ENCODE measurements around the gene APELA. TPM values are rescaled to one million over a fixed set of nuclear protein-coding genes. Genes with fewer than 3 reads are reported as not detected.

Gene APELA
- total RNA-seq, 6 donors from 2014 or later: 0.23 to 0.34 TPM; not detected in 4

DNA sequence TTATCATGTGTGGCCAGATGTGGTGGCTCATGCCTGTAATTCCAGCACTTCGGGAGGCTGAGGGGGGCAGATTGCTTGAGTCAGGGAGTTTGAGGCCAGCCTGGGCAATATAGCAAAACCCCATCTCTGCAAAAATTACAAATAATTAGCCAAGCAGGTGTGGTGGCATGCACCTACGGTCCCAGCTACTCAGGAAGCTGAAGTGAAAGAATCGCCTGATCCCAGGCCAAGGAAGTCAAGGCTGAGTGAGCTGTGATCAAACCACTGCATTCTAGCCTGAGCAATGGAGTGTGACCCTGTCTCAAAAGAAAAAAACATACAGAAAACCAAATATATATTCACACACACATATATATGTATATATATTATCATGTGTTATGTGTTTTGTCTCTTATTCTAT lies 15.0 kb downstream of the APELA start:
- TF ChIP-seq POLR2AphosphoS5 (IDR thresholded peaks at IDR 0.05): no peak
- no peak for TF ChIP-seq EP300 (IDR thresholded peaks at IDR 0.05)
- TF ChIP-seq POLR2A (IDR thresholded peaks at IDR 0.05): no peak
- TF ChIP-seq, protein P1, sequence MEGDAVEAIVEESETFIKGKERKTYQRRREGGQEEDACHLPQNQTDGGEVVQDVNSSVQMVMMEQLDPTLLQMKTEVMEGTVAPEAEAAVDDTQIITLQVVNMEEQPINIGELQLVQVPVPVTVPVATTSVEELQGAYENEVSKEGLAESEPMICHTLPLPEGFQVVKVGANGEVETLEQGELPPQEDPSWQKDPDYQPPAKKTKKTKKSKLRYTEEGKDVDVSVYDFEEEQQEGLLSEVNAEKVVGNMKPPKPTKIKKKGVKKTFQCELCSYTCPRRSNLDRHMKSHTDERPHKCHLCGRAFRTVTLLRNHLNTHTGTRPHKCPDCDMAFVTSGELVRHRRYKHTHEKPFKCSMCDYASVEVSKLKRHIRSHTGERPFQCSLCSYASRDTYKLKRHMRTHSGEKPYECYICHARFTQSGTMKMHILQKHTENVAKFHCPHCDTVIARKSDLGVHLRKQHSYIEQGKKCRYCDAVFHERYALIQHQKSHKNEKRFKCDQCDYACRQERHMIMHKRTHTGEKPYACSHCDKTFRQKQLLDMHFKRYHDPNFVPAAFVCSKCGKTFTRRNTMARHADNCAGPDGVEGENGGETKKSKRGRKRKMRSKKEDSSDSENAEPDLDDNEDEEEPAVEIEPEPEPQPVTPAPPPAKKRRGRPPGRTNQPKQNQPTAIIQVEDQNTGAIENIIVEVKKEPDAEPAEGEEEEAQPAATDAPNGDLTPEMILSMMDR (IDR thresholded peaks at IDR 0.05): no peak
- Histone ChIP-seq H3K9me3 (no peaks in the 10 kb centered on the region), H3K27me3 (no peaks in the 10 kb centered on the region), H3K27ac (no peak overlapping the region), H3K4me3 (no peak overlapping the region), H3K36me3 (no peaks in the 10 kb centered on the region), H3K4me1 (no peaks in the 10 kb centered on the region)
- 67 to 80% methylated on average over 3 of the region's 3 CpGs for WGBS, 2 donors
- DNase-seq: no peak
- ATAC-seq (ENCODE audit: low FRiP score in 2 of 2): no peak

- Histone ChIP-seq H3K36me3 (no peaks in the 10 kb centered on the region), H3K4me3 (no peak overlapping the region), H3K9me3 (no peaks in the 10 kb centered on the region), H3K27ac (no peak overlapping the region), H3K4me1 (no peaks in the 10 kb centered on the region), H3K27me3 (no peaks in the 10 kb centered on the region)
- WGBS, 2 donors: 73 to 91% methylated on average over 3 of the region's 3 CpGs
- no peak for ATAC-seq (ENCODE audit: low FRiP score in 2 of 2)
- DNase-seq: no peak
- TF ChIP-seq POLR2A (IDR thresholded peaks at IDR 0.05) (no peak), EP300 (IDR thresholded peaks at IDR 0.05) (no peak), POLR2AphosphoS5 (IDR thresholded peaks at IDR 0.05) (no peak)
- TF ChIP-seq, protein P1 (IDR thresholded peaks at IDR 0.05): no peak
Measured at GRCh38 chr4:164894702-164895101, 17.7 kb downstream of the APELA start.

- Histone ChIP-seq H3K27ac (no peak overlapping the region), H3K9me3 (no peaks in the 10 kb centered on the region), H3K4me1 (no peaks in the 10 kb centered on the region), H3K36me3 (no peaks in the 10 kb centered on the region), H3K27me3 (no peaks in the 10 kb centered on the region), H3K4me3 (no peak overlapping the region)
- TF ChIP-seq POLR2AphosphoS5 (IDR thresholded peaks at IDR 0.05) (no peak), EP300 (IDR thresholded peaks at IDR 0.05) (no peak), POLR2A (IDR thresholded peaks at IDR 0.05) (no peak)
- TF ChIP-seq, protein P1 (IDR thresholded peaks at IDR 0.05): no peak
- peak; percentile 29 to 54 for ATAC-seq (ENCODE audit: low FRiP score in 2 of 2)
- WGBS, 2 donors: 58 to 82% methylated on average over 2 to 5 of the region's 5 CpGs
- DNase-seq: no peak
Measured at GRCh38 chr4:164902608-164903007, 25.6 kb downstream of the APELA start.

DNA sequence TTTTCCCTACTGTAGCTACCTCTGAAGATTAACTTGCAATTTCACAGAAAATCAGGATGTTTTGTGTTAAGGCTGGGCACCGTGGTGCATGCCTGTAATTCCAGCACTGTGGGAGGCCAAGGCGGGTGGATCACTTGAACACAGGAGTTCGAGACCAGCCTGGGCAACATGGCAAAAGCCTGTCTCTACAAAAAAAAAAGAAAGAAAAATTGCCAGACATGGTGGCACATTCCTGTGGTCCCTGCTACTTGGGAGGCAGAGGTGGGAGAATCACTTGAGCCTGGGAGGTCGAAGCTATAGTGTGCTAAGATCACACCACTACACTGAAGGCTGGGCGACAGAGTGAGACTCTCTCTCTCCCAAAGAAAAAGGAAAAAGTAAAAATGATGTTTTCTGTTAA lies 27.4 kb downstream of the APELA start:
- H3K9me3 ChIP-seq: no peaks in the 10 kb centered on the region
- DNase-seq (no peak), ATAC-seq (ENCODE audit: low FRiP score in 2 of 2) (no peak)
- 68% methylated on average over 5 of the region's 5 CpGs for WGBS, 2 donors
- H3K27me3 ChIP-seq: no peaks in the 10 kb centered on the region
- TF ChIP-seq, protein P1 (IDR thresholded peaks at IDR 0.05): no peak
- no peak for TF ChIP-seq POLR2A (IDR thresholded peaks at IDR 0.05)
- no peak for TF ChIP-seq EP300 (IDR thresholded peaks at IDR 0.05)
- TF ChIP-seq POLR2AphosphoS5 (IDR thresholded peaks at IDR 0.05): no peak
- H3K36me3 ChIP-seq: no peaks in the 10 kb centered on the region
- no peak overlapping the region for H3K4me3 ChIP-seq
- H3K4me1 ChIP-seq: no peaks in the 10 kb centered on the region
- H3K27ac ChIP-seq: no peak overlapping the region

DNA sequence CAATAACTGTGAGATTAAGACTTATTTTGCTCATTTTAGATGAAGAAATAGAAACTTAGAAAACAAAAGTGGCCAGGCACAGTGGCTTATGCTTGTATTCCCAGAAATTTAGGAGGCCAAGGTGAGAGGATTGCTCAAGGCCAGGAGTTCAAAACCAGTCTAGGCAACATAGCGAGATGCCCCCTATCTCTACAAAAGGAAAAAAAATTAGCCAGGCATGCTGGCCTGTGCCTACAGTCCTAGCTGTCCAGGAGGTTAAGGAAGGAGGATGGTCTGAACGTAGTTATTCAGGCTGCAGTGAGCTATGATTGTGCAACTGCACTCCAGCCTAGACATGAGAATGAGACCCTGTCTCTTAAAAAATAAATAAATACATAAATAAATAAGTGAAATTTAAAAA lies 28.0 kb downstream of the APELA start:
- Histone ChIP-seq H3K4me3 (no peak overlapping the region), H3K27ac (no peak overlapping the region), H3K36me3 (no peaks in the 10 kb centered on the region), H3K4me1 (no peaks in the 10 kb centered on the region), H3K9me3 (no peaks in the 10 kb centered on the region), H3K27me3 (no peaks in the 10 kb centered on the region)
- no peak for DNase-seq
- WGBS, 2 donors: 64 to 72% methylated on average over 2 of the region's 2 CpGs
- TF ChIP-seq POLR2A (IDR thresholded peaks at IDR 0.05): no peak
- TF ChIP-seq, protein P1 (IDR thresholded peaks at IDR 0.05): no peak
- no peak for TF ChIP-seq EP300 (IDR thresholded peaks at IDR 0.05)
- no peak for TF ChIP-seq POLR2AphosphoS5 (IDR thresholded peaks at IDR 0.05)
- no peak for ATAC-seq (ENCODE audit: low FRiP score in 2 of 2)

Measured in upper lobe of left lung (tissue), 6 donors.